Ramos (cell line): ENCODE results near the gene CNGA3.

Experiments
- in situ Hi-C: fragments of 300-500 bp; cut with MboI; formaldehyde crosslinking; loops from one replicate; pipeline ENCODE4 v1.14.3; 2022; ENCODE audit warnings: low sequenced_read_pairs; ENCODE audit not compliant: unreplicated experiment

The CNGA3 gene

GRCh38 chr2:98324181-98324580 lies 22.1 kb upstream of the CNGA3 start:
- in situ Hi-C loops, result no loop called here

GRCh38 chr2:98327776-98328175 lies 18.5 kb upstream of the CNGA3 start:
- in situ Hi-C loops, result no loop called here

- in situ Hi-C loops, result no loop called here
These were observed 16.7 kb upstream of the CNGA3 start for GRCh38 chr2:98329549-98329948.

GRCh38 chr2:98332989-98333388 lies 13.3 kb upstream of the CNGA3 start:
- in situ Hi-C loops, result no loop called here

GRCh38 chr2:98333922-98334321 lies 12.3 kb upstream of the CNGA3 start:
- in situ Hi-C loops, result no loop called here

GRCh38 chr2:98334439-98335078 lies 11.7 kb upstream of the CNGA3 start:
- in situ Hi-C loops, result no loop called here

GRCh38 chr2:98335271-98335670 lies 11.0 kb upstream of the CNGA3 start:
- in situ Hi-C loops, result no loop called here

GRCh38 chr2:98341241-98341640 lies 5.0 kb upstream of the CNGA3 start:
- in situ Hi-C loops, result no loop called here

GRCh38 chr2:98343285-98343684 lies 3.0 kb upstream of the CNGA3 start:
- in situ Hi-C loops, result no loop called here

- in situ Hi-C loops, result no loop called here
These were observed 1.2 kb downstream of the CNGA3 start for GRCh38 chr2:98347298-98348065.

- in situ Hi-C loops, result no loop called here
These were observed 1.9 kb downstream of the CNGA3 start for GRCh38 chr2:98348066-98348561.

GRCh38 chr2:98350411-98350810 lies 4.2 kb downstream of the CNGA3 start:
- in situ Hi-C loops, result no loop called here

GRCh38 chr2:98355881-98356280 lies 9.6 kb downstream of the CNGA3 start:
- in situ Hi-C loops, result no loop called here

GRCh38 chr2:98356729-98357128 lies 10.5 kb downstream of the CNGA3 start:
- in situ Hi-C loops, result no loop called here

- in situ Hi-C loops, result no loop called here
These were observed 11.6 kb downstream of the CNGA3 start for GRCh38 chr2:98357849-98358248.

- in situ Hi-C loops, result no loop called here
These were observed 13.7 kb downstream of the CNGA3 start for GRCh38 chr2:98359986-98360385.

- in situ Hi-C loops, result no loop called here
These were observed 21.5 kb downstream of the CNGA3 start for GRCh38 chr2:98367721-98368120.

GRCh38 chr2:98369710-98370239 lies 23.5 kb downstream of the CNGA3 start:
- in situ Hi-C loops, result no loop called here

GRCh38 chr2:98372121-98372520 lies 25.9 kb downstream of the CNGA3 start:
- in situ Hi-C loops, result no loop called here

- in situ Hi-C loops, result no loop called here
These were observed 26.3 kb downstream of the CNGA3 start for GRCh38 chr2:98372579-98372978.

- in situ Hi-C loops, result no loop called here
These were observed 28.0 kb downstream of the CNGA3 start for GRCh38 chr2:98374286-98374685.
